Kidney (tissue), 22 donors: ENCODE measurements around the gene DIS3L2. TPM values are rescaled to one million over a fixed set of nuclear protein-coding genes. Genes with fewer than 3 reads are reported as not detected.
A peak's percentile ranks its signal among the peaks of the same experiment; 100 is the strongest.

Experiments used
- DNase-seq, 5 donors: peaks; one replicate each; pipeline ENCODE4 v3.0.0-alpha.2; 2013 to 2020
- FAIRE-seq: peaks from 2 replicates; lab custom pipeline; 2012; peaks lifted over from hg19 to GRCh38; lab: Jason Lieb, UNC
- H3K27ac ChIP-seq, 2 donors: one replicate each; pipeline ENCODE4 v1.7.0; 2013; ENCODE audit warnings: low read depth in 2 of 2, low read length in 2 of 2, inconsistent platforms in 1 of 2
- H3K27me3 ChIP-seq: one replicate; pipeline ENCODE4 v1.7.1; 2013; ENCODE audit warnings: low read length, inconsistent platforms; ENCODE audit not compliant: control insufficient read depth, insufficient read depth
- H3K36me3 ChIP-seq, 3 donors: one replicate each; pipeline versions ENCODE4 v1.7.0 to v1.7.1; 2013; ENCODE audit warnings: low read length in 3 of 3, control low read depth in 1 of 3, inconsistent platforms in 1 of 3; ENCODE audit not compliant: insufficient read depth in 3 of 3, control insufficient read depth in 2 of 3
- H3K4me1 ChIP-seq, 3 donors: one replicate each; pipeline versions ENCODE4 v1.7.0 to v1.7.1; 2013; ENCODE audit warnings: low read length in 3 of 3, inconsistent platforms in 1 of 3, low read depth in 1 of 3; ENCODE audit not compliant: control insufficient read depth in 2 of 3, insufficient read depth in 2 of 3
- H3K4me3 ChIP-seq, 3 donors: one replicate each; pipeline versions ENCODE4 v1.7.0 to v1.8.1; 2013; ENCODE audit warnings: low read length in 3 of 3, control low read depth in 1 of 3, inconsistent platforms in 1 of 3
- H3K9ac ChIP-seq, 3 donors: one replicate each; pipeline versions ENCODE4 v1.7.0 to v1.7.1; 2013; ENCODE audit warnings: low read length in 3 of 3, control low read depth in 1 of 3, inconsistent platforms in 1 of 3
- H3K9me3 ChIP-seq, 3 donors: one replicate each; pipeline versions ENCODE4 v1.7.0 to v1.7.1; 2013; ENCODE audit warnings: low read length in 3 of 3, control low read depth in 1 of 3, inconsistent platforms in 1 of 3; ENCODE audit not compliant: control insufficient read depth in 2 of 3, insufficient read depth in 1 of 3
- intact Hi-C: fragments of 100-400 bp; cut with DNase I; formaldehyde crosslinking; loops from one replicate; pipeline ENCODE4 v1.11.1; 2022
- long read RNA-seq, 10 donors: library from polyadenylated mRNA in 1 of 10; unstranded in 1 of 10; transcript quantifications; one replicate each; pipeline ENCODE4 v2.0.0 and lab custom pipeline, GENCODE V29; 2021 to 2026
- polyA plus RNA-seq: library from polyadenylated mRNA; stranded (reverse); fragments of 350-450 nt; fragmentation: Illumina TruSeq; extraction: RNeasy Lipid Tissue Mini Kit (QIAGEN cat#74804); gene quantifications from one replicate; pipeline ENCODE4 v1.2.3, GENCODE V29; 2014; ENCODE audit warnings: low read depth, low replicate concordance; ENCODE audit not compliant: insufficient read depth
- total RNA-seq: library from RNA; stranded (reverse); fragmentation: NEBNext Ultra II Directional; extraction: Animal tissue kit (Norgen Biotek cat#: 25700); gene quantifications from one replicate; pipeline ENCODE4 v1.2.1, GENCODE V29; 2021
- TF ChIP-seq, protein P1 (sequence below): IDR thresholded peaks from 3 replicates; pipeline ENCODE4 v1.5.1; 2012; ENCODE audit warnings: mild to moderate bottlenecking, moderate library complexity, borderline replicate concordance; ENCODE audit not compliant: insufficient read depth; ENCODE audit errors: extremely low read depth
- donor health status: control.
- donor health status: control.
- donor health status: control.
- donor health status: control.
- donor health status: control.
- donor health status: DM: yes; HTN: yes; CAD: no.
- donor health status: Normal renal cell carcinoma (clear cell type).

Gene DIS3L2
- total RNA-seq: 47.7 TPM
- 12.3 TPM for polyA plus RNA-seq
- long read RNA-seq, donor 1, partial matches to known transcripts: 0 of 2 reads
- long read RNA-seq, donor 1, other reads (novel, unspliced or antisense): 0 of 2 reads
- long read RNA-seq, donor 2, partial matches to known transcripts: 0 of 1 reads
- long read RNA-seq, donor 2, other reads (novel, unspliced or antisense): 0 of 1 reads
- long read RNA-seq, donor 3, partial matches to known transcripts: 0 of 2 reads
- long read RNA-seq, donor 3, other reads (novel, unspliced or antisense): 0 of 2 reads
- long read RNA-seq, donor 4, partial matches to known transcripts: 0 of 1 reads
- long read RNA-seq, donor 4, other reads (novel, unspliced or antisense): 0 of 1 reads
- long read RNA-seq, donor 5: 0 reads
- long read RNA-seq, donor 6: 0 reads
- long read RNA-seq, donor 7, partial matches to known transcripts: 10 of 23 reads
- long read RNA-seq, donor 7, other reads (novel, unspliced or antisense): 13 of 23 reads
- long read RNA-seq, donor 8, partial matches to known transcripts: 0 of 1 reads
- long read RNA-seq, donor 8, other reads (novel, unspliced or antisense): 0 of 1 reads
- long read RNA-seq, donor 9, partial matches to known transcripts: 0 of 1 reads
- long read RNA-seq, donor 9, other reads (novel, unspliced or antisense): 0 of 1 reads
- long read RNA-seq, donor 10, partial matches to known transcripts: 0 of 1 reads
- long read RNA-seq, donor 10, other reads (novel, unspliced or antisense): 0 of 1 reads

GRCh38 chr2:231961349-231962166 is at the start of gene DIS3L2:
DIS3L2 (plus strand) TSS chr2:231961713; CDS start chr2:232014928, 53,215 bp downstream.
- Histone ChIP-seq H3K36me3 (no peaks in the 10 kb centered on the region), H3K27ac (peak within 1 kb of the TSS; percentile 51 to 71), H3K4me1 (peaks cover 0 to 6% (median 0%) of the 10 kb centered on the region in 3 donors), H3K9ac (peak within 1 kb of the TSS; percentile 63 to 78 (median 77)), H3K4me3 (peak within 1 kb of the TSS; percentile 84 to 90 (median 88)), H3K27me3 (no peaks in the 10 kb centered on the region), H3K9me3 (no peaks in the 10 kb centered on the region)
- intact Hi-C loops: no loop called here
- FAIRE-seq: no peak
- TF ChIP-seq, protein P1, sequence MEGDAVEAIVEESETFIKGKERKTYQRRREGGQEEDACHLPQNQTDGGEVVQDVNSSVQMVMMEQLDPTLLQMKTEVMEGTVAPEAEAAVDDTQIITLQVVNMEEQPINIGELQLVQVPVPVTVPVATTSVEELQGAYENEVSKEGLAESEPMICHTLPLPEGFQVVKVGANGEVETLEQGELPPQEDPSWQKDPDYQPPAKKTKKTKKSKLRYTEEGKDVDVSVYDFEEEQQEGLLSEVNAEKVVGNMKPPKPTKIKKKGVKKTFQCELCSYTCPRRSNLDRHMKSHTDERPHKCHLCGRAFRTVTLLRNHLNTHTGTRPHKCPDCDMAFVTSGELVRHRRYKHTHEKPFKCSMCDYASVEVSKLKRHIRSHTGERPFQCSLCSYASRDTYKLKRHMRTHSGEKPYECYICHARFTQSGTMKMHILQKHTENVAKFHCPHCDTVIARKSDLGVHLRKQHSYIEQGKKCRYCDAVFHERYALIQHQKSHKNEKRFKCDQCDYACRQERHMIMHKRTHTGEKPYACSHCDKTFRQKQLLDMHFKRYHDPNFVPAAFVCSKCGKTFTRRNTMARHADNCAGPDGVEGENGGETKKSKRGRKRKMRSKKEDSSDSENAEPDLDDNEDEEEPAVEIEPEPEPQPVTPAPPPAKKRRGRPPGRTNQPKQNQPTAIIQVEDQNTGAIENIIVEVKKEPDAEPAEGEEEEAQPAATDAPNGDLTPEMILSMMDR: no peak
- DNase-seq: peak; percentile 87 to 95 (median 93)

DNA sequence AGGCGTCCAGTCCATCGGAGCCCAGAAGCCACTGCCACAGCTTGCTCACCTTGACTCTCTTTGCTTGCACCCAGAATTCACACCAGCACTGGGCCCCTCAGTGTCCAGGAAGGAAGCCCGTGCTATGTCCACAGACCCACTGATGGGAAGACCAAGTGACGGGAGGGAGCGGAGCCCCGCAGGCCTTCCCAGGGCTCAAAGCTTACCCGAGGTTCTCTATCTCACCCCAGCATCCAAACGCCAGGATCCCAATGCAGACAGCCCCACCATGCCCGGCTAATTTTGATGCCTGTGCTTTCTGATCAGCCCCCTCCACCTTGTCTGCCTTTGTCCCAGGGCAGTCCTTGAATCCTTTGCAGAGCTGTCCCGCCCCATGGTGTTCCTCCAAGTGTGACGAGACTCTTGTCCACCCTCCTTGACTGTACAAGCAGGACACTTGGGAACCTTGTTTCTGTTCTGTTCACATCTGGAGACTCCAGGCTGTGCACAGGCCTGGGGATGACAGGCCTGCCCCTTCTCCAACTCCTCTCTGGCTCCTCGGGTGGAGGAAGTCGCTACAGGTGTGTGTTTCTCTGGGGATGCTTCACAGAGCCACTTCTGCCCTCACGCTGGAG is 47.3 kb upstream of the DIS3L2 start:
- no peaks in the 10 kb centered on the region for H3K27me3 ChIP-seq

More for the DNA sequence above, 47.3 kb upstream of the DIS3L2 start:
- no peaks in the 10 kb centered on the region for H3K36me3 ChIP-seq
- TF ChIP-seq, protein P1: no peak
- H3K4me1 ChIP-seq: no peaks in the 10 kb centered on the region
- intact Hi-C loops: loop anchor here (10.0 kb wide), 1 partner anchor 521 kb away; no protein-coding TSS in a partner anchor
- DNase-seq (peak in 1 of 5 donors; percentile 55), FAIRE-seq (no peak)
- no peak overlapping the region for H3K4me3 ChIP-seq
- H3K9ac ChIP-seq: no peak overlapping the region
- H3K9me3 ChIP-seq: no peaks in the 10 kb centered on the region
- H3K27ac ChIP-seq: no peak overlapping the region
